CD1c-positive myeloid dendritic cell (primary cell): ENCODE results near the gene SPART.
"Not testable (repeated sequence)": the region's sequence is repeated elsewhere in the genome, so short reads cannot be mapped to it uniquely, and the experiment has no call there.

ENCODE experiments used
- DNase-seq: peaks from one replicate; pipeline ENCODE4 v3.0.0-alpha.2; 2016; ENCODE audit errors: extremely low spot score

The SPART gene

DNA sequence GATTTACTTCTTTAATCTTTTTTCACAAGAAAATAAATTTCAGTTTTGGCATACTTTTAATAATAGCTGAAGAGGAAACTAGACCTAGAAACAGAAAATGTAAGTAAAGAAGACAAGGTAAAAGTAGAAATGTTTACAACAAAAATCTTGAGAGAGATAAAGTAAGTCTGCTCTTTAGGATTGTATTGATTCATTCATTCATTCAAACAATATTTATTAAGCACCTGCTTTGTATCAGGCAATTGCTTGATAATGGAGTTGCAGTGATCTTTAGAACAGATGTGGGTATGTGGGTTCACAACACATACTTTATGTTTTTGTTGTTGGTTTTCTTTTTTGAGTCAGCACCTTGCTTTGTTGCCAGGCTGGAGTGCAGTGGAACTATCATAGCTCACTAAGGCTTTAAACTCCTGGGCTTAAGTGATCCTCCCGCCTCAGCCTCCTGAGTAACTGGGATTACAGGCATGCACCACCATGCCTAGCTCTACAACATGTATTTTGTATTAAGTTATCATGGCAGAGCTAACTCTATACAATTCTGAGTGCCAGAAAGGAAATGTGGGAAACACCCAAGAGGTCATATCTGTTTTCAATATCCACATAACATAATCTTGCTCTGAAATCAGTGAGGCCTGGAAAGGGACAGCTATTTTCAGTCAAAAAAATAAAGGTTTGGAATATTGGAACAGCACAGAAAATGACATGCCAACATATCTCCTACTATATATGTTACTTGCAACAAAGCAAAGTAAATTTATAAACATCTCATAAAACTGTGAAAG, 8.8 kb upstream of the SPART start:
- DNase-seq: no peak

DNA sequence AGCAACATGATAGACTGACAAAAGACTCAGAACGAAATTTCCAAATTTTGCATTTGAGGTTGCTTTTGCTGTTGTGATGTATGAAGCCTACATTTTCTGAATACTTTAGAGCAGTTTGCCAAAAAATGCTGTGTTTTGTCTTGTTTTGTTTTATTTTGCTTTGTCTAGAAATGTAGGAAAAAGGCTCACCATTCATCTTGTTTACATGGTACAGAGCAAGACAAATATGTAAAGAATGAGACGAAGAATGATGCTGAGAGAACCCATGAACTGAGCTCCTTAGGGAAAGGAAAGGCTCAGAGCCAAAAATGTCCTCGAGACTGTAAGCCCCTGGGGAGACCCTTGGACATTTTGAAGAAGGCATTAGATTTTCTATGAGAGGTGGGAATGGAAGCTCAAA, 6.8 kb upstream of the SPART start:
- DNase-seq: no peak

- no peak for DNase-seq
These were observed 6.2 kb upstream of the SPART start for GRCh38 chr13:36352350-36352749.

DNA sequence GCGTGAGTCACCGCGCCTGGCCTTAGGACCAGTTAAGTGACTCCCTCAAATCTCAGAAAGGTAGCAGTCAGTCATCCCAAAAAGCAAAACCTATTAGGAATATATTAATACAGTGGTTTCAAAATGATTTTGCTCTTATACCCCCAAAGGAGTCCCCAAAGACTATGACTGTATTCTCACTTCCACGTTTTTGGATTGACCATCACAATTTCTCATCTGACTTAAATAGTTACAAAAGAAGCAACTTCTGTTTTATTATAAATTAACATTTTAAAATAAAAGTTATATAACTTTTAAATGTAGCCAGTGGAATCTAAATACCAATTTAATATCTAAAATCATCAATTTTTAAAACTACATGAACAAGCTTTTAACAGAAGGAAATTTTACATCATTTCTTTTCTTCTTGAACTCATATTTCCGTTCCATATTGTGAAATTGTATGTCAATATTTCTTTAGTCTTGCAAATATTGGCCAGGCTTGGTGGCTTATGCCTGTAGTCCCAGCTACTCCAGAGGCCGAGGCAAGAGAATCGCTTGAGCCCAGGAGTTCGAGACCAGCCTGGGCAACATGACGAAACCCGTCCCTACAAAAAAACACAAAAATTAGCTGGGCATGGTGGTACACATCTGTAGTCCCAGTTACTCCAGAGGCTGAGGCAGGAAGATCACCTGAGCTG, 1.5 kb upstream of the SPART start:
- DNase-seq: peak; percentile 56

DNA sequence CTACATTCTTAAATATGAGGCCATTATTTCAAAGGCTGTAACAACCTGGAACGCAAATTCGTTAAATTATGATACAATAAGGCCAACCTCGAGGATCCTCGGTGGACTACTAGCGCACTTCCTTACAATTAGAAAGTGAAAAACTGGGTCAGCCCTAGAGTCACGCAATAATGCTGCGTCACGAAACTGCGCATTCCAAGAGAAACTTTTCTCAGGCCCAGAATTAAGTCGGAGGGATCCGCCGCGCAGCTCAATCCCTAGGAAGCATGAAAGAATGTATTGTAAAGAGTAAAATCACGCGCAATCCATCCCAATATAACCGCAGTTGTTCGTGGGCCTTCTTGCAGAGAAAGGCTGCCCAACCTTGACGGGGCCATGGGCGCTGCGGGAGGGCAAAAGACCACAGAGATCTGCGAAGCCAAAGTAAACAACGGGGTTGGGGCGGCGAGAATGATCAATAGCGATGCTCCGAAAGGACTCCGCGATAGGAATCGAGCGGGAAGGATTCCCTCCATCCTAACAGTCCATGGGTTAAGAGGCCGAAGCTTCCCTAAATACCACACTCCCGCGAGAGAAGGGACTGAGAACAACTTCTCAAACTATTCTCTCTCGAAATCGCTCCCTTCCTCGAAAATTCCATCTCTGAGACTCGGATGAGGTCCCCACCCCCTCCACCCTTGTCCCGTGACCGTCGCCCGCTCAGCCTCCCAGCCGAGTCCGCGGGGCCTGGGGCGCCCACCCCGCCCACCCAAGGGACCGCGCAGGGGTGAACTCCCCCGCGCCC, 564 bp downstream of the SPART start:
- DNase-seq: peak; percentile 91

GRCh38 chr13:36344886-36345437, 1.2 kb downstream of the SPART start:
- no peak for DNase-seq

DNA sequence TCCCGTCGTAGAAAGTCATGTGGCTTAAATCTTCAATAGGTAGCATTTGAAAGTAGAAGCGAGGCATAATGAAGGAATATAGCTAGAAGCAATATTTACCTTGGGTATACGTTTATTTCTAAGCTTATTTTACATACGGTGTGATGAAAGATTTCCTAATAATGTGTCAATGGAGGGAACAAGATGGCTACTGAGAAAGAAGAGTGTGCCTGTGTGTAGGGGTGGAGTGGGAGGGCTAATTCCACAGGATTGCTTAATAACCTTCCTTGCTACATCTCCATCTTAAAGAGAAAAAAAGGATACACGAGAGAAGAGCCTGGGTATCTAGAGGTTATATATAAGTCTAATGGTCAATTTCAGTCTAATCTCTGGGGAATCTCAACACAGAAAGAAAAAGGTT, 2.0 kb downstream of the SPART start:
- peak; percentile 36 for DNase-seq

- no peak for DNase-seq
These were observed 2.4 kb downstream of the SPART start for GRCh38 chr13:36343766-36344165.

DNA sequence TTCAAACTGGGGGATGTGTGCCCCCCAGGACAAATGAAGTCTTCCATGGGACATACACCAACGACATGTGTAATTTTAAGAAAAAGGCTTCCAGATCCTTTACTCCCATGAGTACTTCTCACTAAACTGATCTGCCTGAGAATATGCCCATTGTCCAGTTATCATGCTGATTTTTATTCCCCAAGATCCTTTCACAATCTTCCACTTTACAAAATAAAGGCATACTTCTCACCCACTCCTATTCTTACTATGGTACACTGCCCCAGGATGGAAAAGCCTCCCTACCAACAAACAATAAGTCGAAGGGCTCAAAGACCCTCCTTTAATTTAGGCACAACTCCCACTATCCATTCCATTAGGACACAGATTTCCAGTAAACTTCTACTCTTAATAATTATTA, 3.5 kb downstream of the SPART start:
- DNase-seq: no peak

GRCh38 chr13:36341718-36342117, 4.5 kb downstream of the SPART start:
- DNase-seq: no peak

- no peak for DNase-seq
These were observed 6.5 kb downstream of the SPART start for GRCh38 chr13:36339600-36340155.

GRCh38 chr13:36337938-36338641, 8.1 kb downstream of the SPART start:
- DNase-seq: no peak

- peak; percentile 20 for DNase-seq
These were observed 13.2 kb downstream of the SPART start for GRCh38 chr13:36332986-36333385.

DNA sequence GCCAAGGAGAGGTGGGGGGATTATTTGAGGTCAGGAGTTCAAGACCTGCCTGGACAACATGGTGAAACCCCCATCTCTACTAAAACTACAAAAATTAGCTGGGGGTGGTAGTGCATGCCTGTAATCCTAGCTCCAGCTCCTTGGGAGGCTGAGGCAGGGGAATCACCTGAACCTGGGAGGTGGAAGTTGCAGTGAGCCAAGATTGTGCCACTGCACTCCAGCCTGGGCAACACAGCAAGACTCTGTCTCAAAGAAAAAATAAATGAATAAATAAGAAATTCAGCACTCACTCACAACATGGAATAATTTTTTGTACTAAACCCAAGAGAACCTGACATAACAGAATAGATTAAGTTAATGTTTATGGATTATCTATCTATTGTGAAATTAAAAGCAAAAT, 13.9 kb downstream of the SPART start:
- not testable (repeated sequence) for DNase-seq

DNA sequence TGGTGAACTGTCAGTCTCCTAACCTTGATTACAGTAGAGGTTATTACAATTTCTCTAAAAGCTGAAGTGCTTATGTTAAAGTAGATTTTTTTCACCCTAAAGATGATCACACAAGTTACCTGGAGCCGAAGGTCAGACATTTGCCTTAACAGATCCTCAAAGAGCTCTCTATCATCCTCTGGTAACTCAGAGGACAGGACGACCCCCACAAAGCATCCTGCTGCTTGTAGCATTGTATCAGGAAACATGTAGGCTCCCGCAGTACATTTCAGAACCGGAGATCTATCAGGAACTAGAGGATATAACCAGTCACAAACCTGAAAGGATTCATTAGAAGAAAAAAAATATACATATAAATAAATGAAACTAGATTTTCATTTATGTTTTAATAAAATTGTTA, 14.9 kb downstream of the SPART start:
- no peak for DNase-seq

DNA sequence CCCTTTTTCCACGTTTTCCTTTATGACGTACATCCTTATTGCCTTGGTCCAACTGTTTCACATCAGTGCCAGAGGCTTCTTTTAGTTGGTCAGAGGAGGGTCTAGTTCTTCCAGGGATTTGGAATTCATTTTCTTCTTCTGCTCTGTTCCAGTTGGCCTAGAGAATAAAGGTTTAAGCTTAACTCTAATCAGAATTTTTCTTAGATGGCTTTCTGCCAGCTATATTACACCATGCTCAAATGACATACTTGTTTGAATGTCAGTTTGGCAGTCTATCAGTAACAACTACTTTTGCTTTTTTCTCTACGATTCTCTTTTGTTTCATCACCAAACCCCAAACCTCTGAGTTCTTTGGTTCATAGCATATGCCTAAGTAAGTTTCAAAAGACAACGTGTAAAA, 16.8 kb downstream of the SPART start:
- no peak for DNase-seq

DNA sequence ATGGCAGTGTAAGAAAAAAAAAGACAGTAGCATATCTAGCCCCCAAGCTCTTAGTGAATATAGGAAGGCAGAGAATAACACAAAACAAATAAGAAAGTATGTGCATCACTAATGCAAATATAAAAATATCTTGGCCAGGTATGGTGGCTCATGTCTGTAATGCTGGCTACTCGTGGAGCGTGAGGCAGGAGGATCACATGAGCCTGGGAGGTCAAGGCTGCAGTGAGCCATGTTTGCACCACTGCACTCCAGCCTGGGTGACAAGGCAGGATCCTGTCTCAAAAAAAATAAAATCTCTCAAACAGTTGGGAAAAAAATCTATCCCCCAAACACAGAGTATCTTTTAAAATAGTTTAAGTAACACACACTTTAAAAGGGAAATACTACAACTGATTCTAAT, 17.4 kb downstream of the SPART start:
- no peak for DNase-seq

DNA sequence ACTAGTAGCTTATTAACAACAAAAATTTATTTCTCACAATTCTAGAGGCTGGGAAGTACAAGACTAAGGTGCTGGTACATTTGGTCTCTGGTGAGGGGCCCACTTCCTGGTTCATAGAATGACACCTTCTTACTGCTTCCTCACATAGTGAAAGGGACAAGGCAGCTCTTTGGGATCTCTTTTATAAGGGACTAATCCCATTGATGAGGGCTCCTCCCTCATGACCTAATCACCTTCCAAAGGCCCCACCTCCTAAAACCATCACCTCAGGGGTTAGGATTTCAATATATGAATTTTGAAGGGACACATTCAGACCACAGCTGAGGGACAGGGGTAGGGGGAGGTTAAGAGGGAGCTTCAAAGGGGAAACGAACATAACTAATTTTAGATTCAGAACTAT, 20.3 kb downstream of the SPART start:
- DNase-seq: no peak

DNA sequence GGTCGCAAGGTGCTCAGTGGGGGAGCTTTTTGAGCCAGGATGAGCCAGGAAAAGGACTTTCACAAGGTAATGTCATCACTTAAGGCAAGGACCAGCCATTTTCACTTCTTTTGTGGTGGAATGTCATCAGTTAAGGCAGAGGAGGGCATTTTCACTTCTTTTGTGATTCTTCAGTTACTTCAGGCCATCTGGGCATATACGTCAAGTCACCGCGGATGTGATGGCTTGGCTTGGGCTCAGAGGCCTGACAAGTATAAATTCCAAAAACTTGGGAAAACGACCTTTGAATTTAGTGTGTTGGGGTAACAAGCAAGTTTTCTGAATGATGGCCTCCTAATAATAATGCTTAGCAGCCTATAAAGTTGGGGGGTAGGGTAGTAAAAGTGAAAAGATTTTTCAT, 21.3 kb downstream of the SPART start:
- DNase-seq: not testable (repeated sequence)

DNA sequence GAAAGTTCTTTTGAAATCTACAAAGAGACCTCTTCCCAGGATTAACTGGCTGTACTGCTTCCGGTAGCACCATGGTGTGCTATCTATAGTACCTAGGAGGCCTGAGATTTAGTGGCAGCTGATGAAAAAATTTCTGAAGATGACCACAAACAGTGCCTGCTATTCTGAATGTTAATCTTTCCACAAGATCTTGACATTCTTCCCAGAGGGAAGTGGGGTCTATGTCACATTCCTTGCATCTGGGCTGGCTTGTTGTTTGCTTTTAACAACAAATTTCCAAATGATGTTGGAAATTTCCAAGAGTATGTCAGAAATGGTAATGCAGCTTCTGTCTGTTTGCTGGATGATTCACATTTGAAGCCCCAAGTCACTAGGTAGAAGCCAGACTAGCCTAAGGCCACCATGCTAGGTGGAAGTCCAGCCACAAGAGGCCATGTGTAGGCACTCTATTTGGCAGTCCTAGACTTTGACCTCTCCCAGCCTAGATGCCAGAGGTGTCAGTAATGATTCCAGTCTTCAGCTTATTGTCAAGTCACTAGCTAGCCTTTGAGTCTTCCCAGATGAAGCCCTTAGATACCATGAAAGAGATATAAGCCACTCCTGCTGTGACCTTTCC, 22.1 kb downstream of the SPART start:
- DNase-seq: no peak

DNA sequence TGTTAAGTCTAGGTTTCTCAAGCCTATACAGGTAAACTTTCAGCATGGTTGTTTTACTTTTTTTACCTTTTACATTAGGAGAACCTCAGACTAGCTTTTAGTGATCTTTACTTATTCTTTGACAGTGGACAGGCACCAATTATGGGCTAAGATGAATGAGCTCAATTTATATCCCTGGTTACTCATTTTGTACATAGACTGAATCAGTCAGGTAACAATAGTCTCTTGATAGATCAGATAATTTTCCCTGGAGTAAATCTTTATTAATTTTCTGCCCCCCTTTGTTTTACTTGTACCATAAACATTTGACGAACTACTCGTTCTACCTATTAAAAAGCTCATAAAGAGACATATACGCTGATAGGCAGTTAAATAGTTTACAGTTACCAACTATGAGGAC, 22.8 kb downstream of the SPART start:
- no peak for DNase-seq
